Right kidney (tissue), 9 donors: ENCODE measurements around the gene MRE11.

Experiments used
- DNase-seq: peaks from one replicate; pipeline ENCODE4 v3.0.0-alpha.2; 2016
- long read RNA-seq, 8 donors: transcript quantifications; one replicate each; lab custom pipeline, GENCODE V29; 2026

MRE11 gene
- long read RNA-seq, donor 1: 0 reads
- long read RNA-seq, donor 2, full-length matches to known transcripts: 2 of 2 reads
- long read RNA-seq, donor 2, partial matches to known transcripts: 0 of 2 reads
- long read RNA-seq, donor 2, other reads (novel, unspliced or antisense): 0 of 2 reads
- long read RNA-seq, donor 3, full-length matches to known transcripts: 1 of 1 reads
- long read RNA-seq, donor 3, partial matches to known transcripts: 0 of 1 reads
- long read RNA-seq, donor 3, other reads (novel, unspliced or antisense): 0 of 1 reads
- long read RNA-seq, donor 4, full-length matches to known transcripts: 1 of 1 reads
- long read RNA-seq, donor 4, partial matches to known transcripts: 0 of 1 reads
- long read RNA-seq, donor 4, other reads (novel, unspliced or antisense): 0 of 1 reads
- long read RNA-seq, donor 5: 0 reads
- long read RNA-seq, donor 6: 0 reads
- long read RNA-seq, donor 7, partial matches to known transcripts: 28 of 29 reads
- long read RNA-seq, donor 7, other reads (novel, unspliced or antisense): 0 of 29 reads
- long read RNA-seq, donor 8, full-length matches to known transcripts: 1 of 1 reads
- long read RNA-seq, donor 8, partial matches to known transcripts: 0 of 1 reads
- long read RNA-seq, donor 8, other reads (novel, unspliced or antisense): 0 of 1 reads

DNA sequence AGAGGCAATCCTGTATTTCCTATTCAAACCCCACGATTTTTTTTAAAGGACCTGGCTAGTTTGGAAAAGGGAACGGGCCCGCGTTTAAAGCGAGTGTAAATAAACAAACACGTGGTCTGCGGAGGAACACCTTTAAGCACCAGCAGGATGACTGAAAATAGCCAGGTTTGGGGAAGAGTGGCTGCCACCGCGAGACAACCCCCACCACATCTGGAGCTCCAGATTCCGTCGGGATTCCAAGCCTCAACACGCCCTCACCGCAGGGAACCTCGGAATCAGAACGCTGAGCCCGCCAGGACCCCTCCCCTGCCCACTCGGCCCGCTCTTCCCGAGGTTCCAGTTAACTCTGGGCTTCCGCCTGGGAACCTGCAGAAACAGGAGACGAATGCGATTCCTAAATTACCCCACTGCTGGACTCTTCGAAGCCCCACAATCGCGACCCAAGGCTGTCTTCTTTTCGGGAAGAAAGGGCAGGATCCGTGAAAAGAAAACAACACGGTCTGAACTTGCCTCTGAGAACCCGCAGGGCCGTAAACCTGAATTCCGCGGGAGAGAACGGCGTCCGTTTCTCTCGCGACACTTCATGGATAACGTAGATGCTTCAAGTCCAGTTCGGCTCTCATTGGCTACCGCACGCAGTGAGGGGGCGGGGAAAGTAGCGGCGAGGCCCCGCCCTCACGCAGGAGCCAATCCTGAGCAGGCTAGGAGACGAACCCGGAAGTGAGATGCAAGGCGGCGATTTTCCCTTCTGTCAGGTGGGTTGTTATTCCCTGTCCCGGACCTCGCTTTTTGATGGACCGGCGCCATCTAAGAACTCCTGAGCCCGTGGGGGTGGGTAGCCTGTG is at the start of gene MRE11, which contains the start of gene ANKRD49:
Gene MRE11, minus strand, starts transcription at position 564 of the 845 bp plus-strand sequence. CDS start 1,043 bp downstream, outside the sequence.
Gene ANKRD49, plus strand, starts transcription at position 704 of the 845 bp plus-strand sequence. CDS start 2,710 bp downstream, outside the sequence.
- peak; percentile 92 for DNase-seq

DNA sequence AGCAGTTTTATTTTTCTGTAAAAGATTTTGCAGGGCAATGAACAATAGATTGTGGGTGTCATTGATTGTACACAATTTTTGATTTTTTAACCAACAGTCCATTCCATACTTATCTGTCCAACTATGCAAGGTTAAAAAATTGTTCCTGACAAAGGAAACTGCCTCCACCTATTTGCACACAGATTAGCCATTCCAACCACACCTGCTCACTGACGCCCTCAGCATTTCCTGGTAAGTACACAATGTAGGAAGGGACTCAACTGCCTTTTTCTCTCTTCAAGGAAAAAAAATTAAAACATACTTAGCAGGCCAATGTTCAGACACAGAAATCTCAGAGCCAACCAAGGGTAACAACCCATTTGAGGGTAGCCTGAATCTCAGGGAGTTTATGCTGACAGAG is 45.8 kb upstream of the MRE11 start:
- no peak for DNase-seq

DNA sequence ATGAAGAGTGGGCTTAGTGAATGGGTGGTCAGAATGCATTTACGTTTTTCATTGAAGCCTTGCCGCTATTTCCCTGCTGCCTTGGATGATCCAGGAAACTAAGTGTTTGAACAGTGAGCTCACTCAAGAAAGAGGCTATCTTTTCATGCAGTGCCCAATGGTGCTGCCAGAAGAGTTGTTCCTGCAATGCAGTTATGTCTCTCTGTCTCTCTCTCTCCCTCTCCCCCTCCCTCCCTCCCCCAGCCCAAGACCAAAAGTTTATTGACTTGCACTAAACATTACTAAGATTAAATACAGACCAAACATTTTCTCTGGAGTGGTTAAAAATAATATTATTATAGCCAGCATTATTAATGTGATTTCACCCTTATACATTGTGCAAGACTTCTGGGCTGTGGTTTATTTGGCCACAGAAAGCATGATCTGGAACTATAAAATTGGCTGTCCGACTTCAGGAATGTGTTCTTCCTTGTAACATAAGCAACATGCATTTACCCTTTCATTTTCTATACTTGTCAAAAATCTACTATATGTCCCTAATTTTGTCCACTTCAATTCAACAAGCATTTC is 43.5 kb upstream of the MRE11 start:
- no peak for DNase-seq

DNA sequence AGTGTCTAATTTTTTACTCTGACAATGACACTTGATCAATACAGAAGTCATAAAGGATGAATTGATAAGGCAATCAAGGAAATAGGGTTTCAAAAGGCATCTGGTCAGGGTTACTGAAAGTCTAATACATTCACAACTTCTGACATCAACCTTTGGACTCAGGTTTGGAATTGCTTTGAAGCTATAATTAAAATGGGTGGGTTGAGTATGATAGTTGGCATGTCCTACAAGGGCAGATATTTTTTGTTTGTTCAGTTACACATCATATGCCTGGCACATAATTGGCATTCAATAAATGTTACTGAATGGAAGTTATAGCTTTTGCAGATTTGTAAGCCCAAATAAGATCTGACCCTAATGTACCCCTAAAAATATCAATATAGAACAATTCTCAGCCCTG is 42.7 kb upstream of the MRE11 start:
- no peak for DNase-seq

DNA sequence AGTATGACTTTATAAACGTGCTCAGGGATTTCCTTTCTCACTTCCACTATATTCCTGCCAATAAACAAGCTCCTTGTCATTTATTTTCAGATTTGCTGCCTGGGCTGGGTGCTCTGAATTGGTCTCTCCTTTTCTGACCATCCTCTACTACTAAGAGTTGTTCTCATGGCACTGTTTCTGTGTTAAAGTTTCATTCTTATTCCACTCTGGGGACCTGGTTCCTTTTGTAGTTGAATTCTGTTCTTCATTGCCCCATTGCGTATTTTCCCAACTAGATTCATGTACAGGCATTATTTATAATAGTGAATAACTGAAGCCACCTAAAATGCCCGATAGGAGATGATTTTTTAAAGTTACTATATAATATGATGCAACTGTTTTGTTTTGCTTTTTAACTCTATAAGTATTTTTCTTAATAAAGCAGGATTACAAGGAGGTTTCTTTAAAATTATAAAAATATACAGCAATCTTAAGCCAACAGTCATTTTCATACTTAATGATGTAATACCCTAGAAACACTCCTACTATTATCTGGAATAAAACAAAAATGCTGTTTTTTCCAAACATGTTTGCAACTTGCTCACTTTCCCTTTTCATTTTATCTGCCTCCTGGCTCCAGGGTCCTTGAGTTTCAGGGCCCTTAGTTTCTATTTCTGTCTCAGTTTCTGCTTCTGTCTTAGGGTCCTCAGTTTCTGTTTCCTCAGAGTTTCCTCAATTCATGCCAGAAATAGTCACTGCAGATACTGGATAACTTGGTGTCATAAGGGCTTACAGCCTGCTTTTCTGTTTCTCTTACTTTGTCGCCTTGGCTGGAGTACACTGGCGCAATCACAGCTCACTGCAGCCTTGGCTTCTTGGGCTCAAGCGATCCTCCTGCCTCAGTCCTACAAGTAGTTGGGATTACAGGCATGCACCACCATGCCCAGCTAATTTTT is 40.3 kb upstream of the MRE11 start:
- DNase-seq: no peak

DNA sequence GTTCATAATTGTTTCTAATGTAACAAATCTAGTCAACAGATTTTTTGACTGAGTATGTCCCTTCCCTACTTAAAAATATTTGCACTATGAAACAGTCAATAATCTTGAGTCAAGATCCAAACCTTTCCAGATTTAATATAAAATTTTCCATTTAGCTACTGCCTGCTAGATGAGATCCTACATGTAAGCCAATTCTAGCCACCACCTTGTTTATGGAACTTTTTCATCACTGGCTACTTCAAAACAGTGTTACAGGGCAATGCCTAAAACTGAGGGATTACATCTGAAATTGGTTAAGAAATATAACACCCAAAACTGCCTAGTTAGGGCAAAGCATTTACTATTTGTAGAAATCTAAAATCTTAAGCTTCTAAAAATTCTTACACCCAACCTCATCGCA is 39.6 kb upstream of the MRE11 start:
- DNase-seq: no peak

DNA sequence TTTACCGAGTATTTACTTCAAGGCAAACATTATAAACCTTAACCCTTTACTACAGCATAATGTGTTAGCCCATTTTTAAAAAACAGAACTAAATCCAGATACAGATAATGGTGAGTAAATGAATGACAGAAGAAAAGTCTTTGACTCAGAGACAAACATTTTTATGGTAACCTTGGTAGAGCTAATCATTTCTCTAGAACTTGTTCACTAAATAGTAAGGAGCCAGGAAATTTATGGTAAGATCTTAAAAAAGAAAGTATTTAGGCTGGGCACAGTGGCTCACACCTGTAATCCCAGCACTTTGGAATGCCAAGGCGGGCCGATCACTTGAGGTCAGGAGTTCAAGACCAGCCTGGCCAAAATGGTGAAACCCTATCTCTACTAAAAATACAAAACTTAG is 38.6 kb upstream of the MRE11 start:
- no peak for DNase-seq

DNA sequence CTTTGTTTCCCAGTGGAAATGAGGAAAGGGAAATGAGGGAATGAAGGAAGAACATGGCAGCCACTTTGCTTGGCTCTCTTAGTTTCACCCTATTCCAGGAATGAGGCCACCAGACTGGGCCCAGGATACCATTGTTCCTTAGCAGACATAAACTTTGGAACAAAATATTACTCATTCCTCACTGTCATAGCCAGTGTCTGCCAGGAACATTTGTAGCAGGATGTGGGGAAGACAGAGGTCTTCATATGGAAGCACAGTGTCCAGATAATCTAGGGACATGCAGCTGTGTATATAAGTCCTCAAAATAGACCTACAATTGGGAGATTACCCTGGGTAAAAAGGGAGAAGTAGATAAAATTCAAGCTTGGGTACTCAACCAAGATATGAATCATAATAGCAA is 34.9 kb upstream of the MRE11 start:
- no peak for DNase-seq

DNA sequence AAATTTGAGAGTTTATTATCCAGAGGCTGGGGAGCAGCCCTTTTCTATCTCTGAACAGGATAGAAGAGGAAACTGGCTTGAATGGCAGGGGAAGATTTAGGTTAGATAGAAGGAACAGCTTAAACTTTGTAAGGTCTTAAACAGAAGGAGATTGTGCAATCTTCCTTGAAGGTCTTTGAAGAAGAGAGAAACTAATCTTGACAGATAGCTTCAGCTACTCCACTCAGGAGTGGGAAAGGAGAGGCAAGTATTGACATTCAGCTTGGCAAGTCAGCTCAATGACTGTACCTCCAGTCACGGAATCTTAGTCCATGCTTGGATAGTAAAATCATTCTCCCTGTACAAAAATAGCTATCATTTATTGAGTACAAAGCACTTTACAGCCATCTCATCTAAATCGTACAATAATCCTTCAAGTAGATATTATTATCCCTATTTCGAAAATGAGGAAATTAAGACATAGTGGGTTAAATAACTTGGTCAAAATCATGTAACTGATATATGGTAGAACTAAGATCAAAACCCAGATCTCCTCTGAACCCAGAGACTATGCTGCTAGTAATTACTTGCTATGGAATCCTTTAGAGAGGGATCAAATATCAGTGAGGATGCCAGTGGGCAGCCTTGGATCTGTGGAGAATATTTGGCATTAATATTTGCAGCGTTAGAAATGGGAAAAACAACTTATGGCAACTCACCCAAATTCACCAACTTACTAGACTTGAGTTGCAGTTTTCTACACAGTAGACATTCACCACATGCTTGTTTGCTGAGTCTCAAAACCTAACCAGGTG is 33.2 kb upstream of the MRE11 start:
- DNase-seq: no peak

DNA sequence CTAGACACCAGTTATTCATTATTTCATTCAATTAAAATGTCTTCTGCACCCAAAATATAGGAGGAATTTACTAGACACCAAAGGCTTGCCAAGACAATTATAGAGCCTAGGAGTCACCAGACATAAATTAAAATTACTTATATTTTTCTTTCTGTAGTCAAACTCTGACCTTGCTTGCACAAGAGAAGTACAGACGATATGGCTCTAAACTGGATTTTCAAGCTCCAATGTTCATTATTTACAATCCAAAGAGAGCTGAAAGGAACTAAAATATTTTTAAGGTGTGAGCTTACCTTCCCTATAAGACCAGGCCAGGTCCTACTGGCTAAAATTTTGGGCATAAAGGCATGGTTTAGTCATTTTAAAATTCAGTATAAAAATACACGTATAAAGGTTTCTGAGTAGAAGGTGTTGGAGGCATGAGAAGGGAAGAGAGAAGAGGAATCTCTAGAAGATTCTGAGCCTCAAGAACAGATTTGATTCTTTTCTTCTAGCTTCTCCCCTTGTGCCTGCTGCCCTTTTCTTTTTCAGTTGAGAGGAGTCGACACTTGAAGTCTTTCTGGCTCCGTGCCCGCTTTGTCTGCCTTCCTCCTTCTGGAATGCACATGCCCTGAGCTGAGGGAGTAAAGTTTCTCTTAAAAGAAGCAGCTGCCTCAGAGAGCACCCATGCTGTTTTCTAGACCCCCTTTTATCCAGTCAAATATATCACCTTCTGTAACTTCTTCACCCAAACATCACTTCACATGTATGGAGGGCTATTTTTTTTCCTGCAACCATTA is 32.1 kb upstream of the MRE11 start:
- DNase-seq: peak; percentile 43

DNA sequence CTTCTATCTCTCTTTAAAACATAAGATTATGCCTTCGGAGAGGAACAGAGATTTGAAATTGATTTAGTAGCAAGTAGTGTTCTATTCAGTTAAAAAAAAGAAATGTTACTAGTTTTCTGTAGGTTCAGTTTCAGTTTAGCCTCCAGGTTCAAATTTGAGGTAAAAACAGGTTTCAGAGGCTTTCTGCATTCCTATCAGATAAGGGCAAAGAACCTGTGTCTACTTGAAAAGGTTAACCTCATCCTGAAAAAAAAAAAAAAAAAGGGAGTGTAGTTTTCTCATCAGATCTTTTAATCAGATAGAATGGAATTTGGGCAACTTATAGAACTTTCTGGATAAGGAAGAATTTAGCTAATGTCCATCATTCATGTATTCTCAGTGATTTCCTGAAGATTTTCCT is 30.7 kb upstream of the MRE11 start:
- DNase-seq: no peak

DNA sequence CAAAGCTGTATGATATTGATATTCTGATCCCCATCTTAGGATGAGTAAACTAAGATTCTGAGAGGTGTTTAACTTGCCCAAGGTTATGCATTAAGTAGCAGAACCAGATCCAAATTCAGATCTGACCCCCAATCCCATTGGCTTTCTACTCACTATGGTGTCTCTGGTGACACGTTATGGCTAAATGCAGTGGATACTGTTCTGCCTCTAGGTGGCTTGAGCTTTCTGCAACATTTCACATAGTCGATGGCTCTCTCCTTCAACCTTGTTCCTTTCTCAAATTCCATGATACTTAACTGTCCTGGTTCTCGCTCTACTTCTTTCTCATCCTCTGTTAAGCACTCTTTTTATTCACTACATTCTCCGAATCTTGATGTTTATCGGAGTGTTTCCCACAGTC is 28.0 kb upstream of the MRE11 start:
- DNase-seq: no peak

DNA sequence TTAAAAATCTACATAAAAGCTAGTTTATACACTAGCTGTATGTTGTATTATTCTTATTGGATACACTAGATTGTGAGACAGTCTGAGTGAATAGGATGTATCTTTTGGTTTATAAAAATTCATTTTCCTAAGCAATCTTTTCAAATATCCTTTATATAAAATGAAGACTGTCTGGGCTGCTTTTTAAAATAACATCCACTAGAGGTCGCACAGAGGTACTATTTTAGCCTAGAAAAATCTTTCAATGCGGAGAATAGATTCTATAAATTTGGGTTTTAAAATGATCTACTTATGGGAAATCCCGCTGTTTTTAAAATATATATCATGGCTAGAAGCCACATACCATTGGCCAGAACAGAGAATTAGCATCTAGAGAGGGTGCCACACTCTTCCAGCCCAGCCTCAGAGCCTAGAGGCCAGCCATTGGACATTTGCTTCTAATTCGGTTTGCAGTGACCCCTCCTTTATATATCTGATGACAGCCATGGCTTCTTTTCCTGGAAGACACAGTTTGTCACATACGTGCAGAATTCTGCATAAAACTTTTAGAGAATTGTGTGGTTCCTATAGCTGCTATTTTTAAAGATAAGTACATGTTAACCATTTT is 25.9 kb upstream of the MRE11 start:
- peak; percentile 30 for DNase-seq

DNA sequence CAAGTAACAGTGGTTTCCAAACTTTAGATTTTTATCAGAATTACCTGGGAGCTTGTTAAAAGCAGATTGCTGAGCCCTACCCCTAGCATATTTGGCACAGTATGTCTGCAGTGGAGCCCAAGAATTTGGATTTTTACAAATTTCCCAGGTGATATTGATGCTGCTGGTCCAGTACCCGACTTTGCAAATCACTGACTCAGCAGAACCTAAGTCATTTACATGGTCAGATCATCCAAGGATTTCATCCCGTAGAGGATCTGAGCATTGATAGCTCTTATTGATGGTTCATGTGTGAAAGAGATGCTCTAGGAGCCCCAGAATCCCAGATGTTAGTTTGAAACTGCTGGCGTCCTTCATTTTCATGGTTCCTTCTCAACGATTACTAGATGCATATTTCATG is 24.7 kb upstream of the MRE11 start:
- DNase-seq: no peak

DNA sequence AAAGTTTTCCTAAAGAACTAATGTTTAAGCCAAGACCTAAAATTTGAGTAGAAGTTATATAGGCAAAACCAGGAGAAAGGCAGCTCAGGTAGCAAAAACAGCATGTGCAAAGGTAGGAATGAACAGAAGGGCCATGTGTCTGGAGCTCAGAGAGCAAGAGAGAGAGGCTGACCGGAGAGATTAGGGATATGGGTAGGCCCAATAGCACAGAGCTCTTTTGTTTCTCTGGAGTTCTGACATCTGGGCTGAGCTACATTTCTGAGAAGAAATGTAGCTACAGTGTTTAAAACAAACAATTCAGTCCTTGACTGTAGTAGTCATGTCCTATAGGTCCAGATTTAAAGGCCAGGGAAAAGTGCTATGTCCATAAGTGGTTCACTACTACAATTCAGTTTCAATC is 23.1 kb upstream of the MRE11 start:
- no peak for DNase-seq

DNA sequence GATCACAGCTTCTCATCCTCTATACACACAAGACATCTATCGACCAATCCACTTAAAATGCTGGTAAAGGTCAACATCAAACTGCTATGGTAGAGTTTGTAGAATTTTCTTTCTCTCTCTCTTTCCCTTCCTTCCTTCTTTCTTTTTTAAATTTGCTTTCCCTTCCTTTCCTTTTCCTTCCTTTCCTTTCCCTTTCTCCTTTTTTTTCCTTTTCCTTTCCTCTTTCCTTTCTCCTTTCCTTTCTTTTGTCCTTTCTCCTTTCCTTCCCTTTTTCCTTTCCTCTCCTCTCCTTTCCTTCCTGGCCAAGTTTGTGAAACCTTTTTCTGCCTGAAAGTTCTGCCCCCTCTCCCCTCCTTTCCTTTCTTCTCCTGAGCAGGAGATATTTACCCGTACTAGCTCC is 21.8 kb upstream of the MRE11 start:
- no peak for DNase-seq

DNA sequence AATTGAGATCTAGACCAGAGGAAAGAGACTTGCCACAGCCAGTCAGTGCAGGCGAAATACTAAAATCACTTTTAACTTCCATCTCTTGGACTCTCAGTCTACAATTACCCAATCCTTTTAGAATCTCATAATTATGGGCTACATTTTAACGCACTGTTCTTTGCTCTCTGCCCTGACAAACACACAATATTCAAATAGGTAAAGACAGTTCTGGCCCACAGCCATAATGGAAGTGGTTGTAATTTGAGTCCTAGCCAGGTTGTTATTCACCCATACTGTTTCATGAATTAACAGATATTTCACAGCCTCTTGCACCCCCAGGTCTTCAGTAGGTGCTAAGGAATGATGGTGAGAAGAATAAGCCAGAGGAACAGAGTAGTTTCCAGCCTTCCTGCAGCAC is 19.4 kb upstream of the MRE11 start:
- no peak for DNase-seq

DNA sequence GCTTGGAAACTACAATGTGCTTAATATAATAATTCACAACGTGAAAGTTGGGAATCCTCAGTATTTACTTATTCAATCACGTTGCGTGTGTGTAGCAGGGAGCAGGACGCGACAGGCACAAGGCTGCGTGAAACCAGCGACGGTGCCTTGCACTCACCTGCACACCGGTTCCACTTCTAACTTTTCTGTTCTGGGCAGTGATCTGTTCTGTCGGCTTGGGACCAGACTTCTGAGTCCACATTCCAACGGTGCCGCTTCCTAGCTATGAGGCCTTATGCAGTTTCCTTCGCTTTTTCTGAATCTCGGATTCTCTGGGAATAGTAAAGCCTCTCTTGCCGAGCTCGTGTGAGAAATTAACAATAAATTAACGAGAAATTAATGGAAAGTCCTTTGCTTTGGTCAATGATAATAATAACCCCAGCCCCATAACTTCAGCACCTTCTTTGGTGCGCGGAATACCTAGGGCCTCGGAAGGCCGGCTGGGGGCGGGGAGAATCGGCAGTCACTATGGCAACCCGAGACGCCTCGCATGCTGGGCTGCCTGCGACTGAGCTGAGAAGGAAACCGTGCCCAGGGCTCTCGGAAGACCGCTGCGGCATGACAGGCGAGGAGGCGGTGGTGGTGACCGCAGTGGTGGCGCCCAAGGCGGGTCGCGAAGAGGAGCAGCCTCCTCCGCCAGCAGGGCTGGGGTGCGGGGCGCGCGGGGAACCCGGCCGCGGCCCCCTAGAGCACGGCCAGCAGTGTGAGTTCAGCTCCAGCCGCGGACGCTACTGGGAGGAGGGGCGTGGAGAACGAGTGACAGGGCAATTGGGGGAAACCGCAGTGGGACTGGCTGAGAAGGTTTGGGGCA is 18.5 kb upstream of the MRE11 start, which contains the start of gene C11orf97:
Gene C11orf97, plus strand, starts transcription at position 530 of the 850 bp plus-strand sequence. Its CDS starts 68 bp downstream, at position 598.
- peak; percentile 77 for DNase-seq
